T follicular helper cell (primary cell): ENCODE data around the gene CCDC27.
"Not testable (repeated sequence)": the region's sequence is repeated elsewhere in the genome, so short reads cannot be mapped to it uniquely, and the experiment has no call there.

Source experiments
- DNase-seq: peaks from one replicate; pipeline ENCODE4 v3.0.0-alpha.2; 2020; ENCODE audit warnings: low read depth

CCDC27 gene

DNA sequence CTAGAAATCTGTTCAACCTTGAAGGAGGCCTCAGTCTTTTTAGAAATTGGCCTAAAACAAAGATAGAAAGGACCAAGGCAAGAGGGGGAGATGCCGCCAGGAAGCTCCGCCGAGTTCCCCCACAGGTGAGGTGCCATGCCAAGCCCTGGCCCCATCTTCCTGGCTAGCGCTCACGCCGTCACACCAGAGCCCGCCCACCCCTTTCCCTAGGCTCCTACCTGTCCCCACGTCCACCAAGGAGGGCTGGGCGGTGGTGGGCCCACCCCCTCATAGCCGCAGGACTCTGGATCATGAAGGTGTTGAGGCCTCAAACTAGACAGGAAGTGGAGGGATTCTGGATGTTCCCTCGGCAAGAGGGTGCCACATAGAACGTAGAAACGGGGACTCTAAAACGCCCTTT, 15.5 kb upstream of the CCDC27 start:
- no peak for DNase-seq

DNA sequence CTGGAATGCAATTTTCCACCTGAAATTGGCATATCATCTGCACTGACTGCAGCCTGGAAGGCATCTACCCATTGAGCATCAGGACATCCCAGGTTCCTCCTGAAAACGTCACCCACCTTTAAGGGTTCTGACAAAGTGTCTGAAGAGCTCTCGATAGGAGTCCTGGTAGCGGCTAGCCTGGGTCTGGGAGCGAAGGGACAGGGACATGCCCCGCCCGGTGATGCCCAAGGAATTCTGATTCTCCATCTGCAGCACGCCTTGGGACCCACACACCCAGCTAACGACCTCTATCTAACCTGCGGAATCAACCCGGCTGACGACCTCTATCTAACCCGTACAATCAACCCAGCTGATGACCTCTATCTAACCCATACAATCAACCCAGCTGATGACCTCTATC, 13.3 kb upstream of the CCDC27 start:
- no peak for DNase-seq

- DNase-seq, result no peak
Observed at GRCh38 chr1:3740042-3740441, 12.2 kb upstream of the CCDC27 start.

DNA sequence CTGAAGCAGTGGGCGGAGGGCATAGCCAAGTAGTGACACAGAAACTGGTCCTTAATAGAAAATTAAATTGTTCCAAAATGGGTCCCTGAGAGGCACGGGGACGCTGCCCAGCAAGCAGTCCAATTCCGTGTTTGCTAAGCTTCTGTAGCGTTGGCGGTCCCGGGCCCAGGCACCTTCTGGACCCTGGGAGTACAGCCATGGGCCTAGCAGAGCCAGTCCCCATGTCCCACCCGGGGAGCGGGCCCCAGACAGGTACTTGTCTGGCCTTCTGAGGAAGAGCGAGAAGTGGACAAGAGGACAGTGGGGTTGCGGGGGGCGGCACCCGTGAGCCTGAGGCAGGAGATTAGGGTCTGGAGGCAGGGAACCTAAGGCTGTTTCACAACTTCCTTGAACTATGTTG, 11.5 kb upstream of the CCDC27 start:
- no peak for DNase-seq

- DNase-seq, result no peak
Observed at GRCh38 chr1:3741566-3742438, 10.4 kb upstream of the CCDC27 start.

DNA sequence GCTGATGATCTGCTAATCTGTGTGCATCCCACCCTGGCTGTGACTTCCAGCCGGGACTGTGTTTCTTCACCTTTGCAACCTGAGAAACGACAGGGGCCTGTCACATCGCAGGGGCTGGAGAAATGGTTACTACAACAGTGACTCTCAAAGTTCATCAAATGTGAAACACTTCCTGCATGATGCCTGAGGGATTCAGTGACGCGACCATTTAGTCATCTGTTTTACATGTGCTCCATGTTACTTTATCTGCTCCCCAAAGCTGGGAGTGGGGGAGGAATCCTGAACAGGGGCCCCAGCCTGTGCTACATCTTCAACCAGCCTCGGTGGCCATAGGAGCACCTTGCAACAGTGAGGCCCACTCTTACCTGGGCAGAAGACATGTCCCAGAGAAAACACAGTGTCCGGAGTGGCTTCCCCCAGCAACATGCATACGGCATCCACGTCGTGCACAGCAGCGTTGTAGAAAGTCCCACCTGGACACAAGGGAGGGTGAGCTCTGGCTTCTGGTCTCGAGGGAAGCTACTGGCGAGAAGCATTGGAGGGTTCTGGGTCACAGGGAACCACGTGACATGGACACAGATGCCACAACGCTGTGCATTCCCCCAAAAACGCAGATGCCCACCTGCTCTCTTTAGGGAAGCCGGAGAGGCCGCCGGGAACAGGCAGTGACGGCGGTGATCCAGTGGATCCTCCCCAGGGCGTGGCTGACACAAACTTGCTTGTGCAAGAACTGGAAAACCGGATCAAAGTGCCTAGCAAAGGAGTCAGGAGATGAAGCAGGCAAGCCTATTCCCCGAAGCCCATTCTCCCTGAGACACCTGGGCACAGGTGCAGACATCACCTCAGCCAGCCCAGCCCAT, 9.6 kb upstream of the CCDC27 start:
- DNase-seq, result no peak

- no peak for DNase-seq
Observed at GRCh38 chr1:3743421-3743820, 8.8 kb upstream of the CCDC27 start.

DNA sequence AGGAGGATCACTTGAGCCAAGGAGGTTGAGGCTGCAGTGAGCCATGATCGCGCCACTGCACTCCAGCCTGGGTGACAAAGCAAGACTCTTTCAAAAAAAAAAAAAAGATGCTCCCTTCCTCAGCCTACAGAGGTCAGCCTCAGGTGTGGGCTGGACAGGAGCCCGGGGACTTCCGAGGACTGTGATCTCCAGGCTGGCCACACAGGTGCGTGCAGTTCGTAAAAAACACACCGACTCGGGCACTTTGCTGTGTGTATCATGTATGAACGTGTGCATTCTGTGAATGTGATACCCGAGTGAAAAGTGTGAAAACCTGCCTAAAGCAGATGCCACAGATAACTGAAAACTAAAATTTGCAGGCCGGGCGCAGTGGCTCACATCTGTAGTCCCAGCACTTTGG, 8.4 kb upstream of the CCDC27 start:
- DNase-seq, result no peak

- no peak for DNase-seq
Observed at GRCh38 chr1:3744646-3745045, 7.6 kb upstream of the CCDC27 start.

GRCh38 chr1:3745071-3745470, 7.2 kb upstream of the CCDC27 start:
- DNase-seq, result no peak

DNA sequence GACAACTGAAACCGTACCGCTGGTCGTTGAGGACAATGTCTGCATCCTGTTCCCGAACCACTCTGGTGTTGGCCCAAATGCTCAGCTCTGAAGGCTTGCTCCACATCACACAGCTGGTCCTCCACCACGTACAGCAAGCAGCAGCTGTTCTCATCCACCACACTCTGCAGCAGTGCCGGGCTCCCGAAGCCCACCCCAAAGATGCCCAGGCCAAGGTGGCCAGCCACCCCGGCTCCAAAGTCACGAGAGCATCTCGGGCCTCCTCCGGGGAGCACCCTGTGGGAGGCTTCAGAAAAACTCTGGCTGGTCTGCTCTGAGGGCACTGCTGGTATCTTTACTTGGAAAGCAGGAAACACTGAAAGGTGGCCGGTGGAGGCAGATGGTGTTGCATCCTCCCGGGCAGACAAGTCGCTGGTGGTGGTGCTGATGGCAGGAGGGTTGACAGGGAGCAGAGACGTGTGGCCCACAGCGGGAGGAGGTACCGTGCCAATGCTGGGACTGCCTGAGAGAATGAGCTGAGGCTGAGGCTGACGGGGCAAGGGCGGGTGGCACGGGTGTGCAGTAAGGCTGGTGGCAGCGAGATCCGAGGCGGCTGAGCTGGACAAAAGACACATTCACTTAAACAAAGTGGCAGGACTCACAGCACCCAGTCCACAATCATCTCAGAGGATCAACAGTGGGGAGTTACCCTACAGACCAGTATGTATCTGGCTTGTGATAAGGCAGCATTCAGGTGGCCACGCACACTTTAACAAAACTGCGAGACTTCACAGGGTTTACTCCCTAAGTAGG, 6.5 kb upstream of the CCDC27 start:
- no peak for DNase-seq

DNA sequence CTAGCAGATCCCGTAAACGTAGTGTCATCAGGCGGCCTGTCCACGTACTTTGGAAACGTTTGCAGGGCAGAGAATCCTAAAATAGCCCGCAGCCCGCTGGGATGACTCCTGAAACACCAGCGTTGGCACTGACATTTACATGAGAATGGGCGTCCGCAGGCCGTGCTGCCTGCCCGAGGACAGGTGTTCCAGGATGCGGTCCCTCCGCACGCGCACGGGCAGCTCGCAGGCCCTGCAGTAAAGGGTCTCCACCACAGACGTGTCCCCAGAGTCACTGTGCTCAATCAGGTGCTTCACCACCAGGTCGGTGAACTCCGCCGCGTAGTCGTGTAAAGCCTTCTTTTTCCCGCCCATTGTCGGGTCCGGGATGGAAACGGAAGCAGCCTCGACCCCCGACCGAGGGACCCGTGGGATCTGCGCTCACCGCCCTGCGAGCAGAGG, 5.8 kb upstream of the CCDC27 start:
- DNase-seq, result no peak

DNA sequence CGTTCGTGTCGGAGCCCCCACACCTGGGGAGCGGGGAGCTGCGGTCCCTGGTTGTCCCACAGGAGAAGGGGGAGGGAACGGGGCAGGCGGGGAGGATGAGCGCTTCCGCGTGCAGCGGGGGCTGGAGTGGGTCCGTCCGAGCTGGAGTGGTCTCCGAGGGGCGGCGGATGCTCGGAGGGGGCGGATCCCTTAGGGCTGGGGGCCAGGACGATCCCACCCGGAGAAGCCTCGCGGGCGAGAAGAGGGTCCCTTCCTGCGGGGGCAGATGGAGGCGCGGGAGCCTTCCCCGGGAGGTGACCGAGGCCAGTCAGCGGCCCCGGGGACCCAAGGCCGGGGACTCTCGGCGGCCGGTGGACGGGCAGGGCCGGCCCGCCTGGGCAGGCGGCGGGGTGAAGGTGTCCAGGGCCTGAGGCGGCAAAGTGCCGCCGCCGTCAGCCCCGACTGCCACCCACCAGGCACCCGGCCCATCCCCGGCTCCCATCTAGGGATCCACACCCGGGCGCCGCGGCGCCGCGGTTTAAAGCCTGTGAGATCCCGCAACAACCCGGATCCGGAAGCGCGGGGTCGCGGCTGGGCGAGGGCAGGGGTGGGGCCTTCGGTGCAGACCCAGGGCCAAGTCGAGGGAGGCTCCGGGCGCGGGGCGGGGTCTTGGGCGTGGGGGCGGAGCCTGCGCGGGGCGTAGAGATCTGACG, 5.3 kb upstream of the CCDC27 start:
- peak; percentile 79 for DNase-seq

- no peak for DNase-seq
Observed at GRCh38 chr1:3747522-3747848, 4.8 kb upstream of the CCDC27 start.

- no peak for DNase-seq
Observed at GRCh38 chr1:3747903-3748302, 4.3 kb upstream of the CCDC27 start.

GRCh38 chr1:3748316-3748900, 3.8 kb upstream of the CCDC27 start:
- not testable (repeated sequence) for DNase-seq

DNA sequence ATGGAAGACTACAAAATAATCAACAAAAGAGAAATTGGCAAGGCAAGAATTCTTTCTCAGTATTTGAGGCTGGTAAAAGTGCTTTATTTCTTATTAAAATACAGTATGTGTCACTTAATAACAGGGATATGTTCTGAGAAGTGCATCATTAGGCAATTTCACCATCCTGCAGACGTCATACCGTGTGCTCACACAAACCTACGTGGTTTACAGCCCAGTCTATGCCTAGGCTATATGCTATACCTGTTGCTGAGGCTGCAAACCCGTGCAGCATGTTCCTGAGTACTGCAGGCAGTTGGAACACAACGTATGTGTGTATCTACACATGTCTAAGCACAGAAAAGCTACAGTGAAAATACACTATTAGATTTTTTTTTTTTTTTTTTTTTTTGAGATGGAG, 2.7 kb upstream of the CCDC27 start:
- DNase-seq, result no peak

GRCh38 chr1:3750741-3751140, 1.5 kb upstream of the CCDC27 start:
- no peak for DNase-seq

DNA sequence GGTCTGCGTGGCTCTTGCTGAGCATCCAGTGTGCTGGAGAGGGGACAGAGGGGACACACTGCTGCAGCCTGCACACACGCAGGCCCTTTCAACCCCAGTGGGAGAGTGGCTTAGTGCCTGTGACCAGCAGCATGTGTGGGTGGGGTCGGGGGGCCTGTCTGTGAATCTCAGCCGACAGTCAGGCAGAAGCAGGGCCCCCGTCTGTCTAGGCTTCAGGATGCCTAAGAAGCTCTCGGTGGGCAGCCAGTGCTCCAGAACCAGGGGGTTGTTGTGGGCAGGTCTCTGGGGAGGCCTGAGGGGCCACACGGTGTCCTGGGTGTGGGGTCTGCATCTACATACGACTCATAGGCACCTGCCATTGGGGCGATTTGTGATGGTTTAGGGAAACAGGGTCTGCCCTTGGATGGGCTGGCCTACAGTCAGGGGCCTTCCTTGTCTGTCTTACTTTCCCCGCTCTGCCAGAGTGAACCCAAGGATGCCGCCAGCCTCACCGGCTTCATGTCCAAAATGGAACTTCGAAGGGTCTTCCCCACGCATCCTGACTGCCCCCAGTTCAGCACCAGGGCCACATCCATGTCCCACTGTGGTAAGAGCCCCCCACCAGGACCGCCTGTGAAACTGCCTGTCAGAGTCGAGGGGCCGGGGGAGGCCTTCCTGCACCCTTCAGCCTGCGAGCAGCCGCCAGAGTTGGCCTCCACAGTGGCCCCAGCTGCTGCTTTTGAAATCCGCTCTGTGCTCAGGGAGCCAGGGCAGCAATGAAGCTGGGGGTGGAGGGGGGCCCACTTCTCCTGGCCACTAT, 1.6 kb downstream of the CCDC27 start:
- no peak for DNase-seq

DNA sequence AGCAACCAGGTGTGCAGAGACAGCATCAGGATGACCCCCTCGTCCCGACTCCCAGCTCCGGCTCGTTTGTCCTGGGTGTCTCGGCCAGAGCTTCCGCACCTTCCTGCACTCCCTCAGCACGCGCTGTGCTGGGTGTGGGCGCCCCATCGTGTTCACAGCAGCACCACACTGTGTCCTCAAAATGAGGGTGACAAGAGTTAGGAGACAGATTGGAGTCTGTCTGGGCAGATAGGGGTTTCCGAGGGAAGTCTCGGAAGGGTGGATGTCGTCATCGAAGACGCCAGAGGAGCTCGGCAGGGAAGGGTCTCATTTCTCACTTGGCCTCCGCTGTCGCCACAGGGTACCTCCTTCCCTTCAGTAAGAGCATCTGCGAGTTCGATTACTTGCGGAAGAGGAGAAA, 4.1 kb downstream of the CCDC27 start:
- DNase-seq, result no peak

DNA sequence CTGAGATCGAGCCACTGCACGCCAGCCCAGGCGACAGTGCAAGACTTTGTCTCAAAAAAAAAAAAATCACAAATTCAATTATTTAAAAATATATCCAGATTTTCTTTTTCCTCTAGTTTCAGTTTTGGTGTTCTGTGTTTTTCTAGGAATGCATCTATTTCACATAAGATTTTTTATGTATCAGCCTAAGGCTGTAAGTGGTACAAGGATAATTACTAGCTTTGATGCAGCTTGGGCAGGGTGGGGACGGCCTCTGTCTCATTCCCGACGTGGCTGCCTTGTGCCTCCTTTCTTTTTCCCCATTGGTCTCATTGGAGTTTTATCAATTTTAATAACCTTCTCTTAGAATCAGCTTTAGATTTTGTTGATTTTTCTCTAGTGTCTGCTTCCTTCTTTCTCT, 6.9 kb downstream of the CCDC27 start:
- DNase-seq, result no peak
